Measurements from ENCODE around the gene SGF29.
"Not testable (repeated sequence)": the region's sequence is repeated elsewhere in the genome, so short reads cannot be mapped to it uniquely, and the experiment has no call there.

The SGF29 gene

DNA sequence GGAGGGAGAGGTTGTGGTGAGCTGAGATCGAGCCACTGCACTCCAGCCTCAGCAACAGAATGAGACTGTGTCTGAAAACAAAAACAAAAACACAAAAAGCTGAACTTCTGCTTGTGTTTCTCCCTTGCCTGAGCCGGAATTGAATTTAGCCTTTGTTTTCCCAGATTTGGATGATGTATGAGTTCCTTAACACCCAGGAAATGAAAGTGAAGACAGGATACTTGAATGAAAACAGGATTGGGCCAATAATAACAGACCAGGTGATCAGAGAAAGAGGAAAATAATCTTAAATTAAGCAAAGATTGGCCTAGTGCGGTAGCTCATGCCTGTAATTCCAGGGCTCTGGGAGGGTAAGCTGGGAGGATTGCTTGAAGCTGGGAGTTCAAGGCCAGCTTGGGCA lies 13.4 kb upstream of the SGF29 start:
- no peak for DNase-seq (ENCODE audit: low read depth, low spot score)
- no peak for TF ChIP-seq CTCF (IDR thresholded peaks at IDR 0.05; ENCODE audit: low read depth, low read length)
- H3K4me3 ChIP-seq (ENCODE audit: low read depth, low read length) = no peak overlapping the region
- in situ Hi-C loops (cut with HindIII; ENCODE audit: low sequenced_read_pairs) = no loop called here

DNA sequence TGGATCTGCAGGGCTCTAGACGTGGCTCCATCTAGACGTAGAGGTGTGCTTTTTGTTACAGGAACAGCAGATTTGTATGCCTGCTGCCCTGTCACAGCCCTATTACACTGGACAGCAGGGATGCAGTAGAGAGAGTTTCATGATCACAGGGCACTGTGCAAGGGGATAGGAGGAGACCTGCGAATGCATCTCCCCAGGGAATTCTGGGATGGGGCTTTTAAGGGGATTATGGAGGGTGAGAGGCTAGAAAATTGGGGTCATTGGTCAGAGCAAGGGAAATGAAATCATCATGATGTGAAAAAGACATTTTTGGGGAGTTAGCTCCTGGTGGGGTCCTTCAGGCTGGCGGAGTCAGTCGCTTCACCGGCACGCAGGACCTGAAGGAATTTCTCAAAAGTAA lies 11.1 kb upstream of the SGF29 start:
- no peak for TF ChIP-seq CTCF (IDR thresholded peaks at IDR 0.05; ENCODE audit: low read depth, low read length)
- DNase-seq (ENCODE audit: low read depth, low spot score) = no peak
- no peak overlapping the region for H3K4me3 ChIP-seq (ENCODE audit: low read depth, low read length)
- in situ Hi-C loops (cut with HindIII; ENCODE audit: low sequenced_read_pairs) = no loop called here

GRCh38 chr16:28543072-28543471 lies 10.6 kb upstream of the SGF29 start:
- in situ Hi-C loops (cut with HindIII; ENCODE audit: low sequenced_read_pairs) = no loop called here
- no peak overlapping the region for H3K4me3 ChIP-seq (ENCODE audit: low read depth, low read length)
- no peak for TF ChIP-seq CTCF (IDR thresholded peaks at IDR 0.05; ENCODE audit: low read depth, low read length)
- no peak for DNase-seq (ENCODE audit: low read depth, low spot score)

- no peak overlapping the region for H3K4me3 ChIP-seq (ENCODE audit: low read depth, low read length)
- DNase-seq (ENCODE audit: low read depth, low spot score) = no peak
- in situ Hi-C loops (cut with HindIII; ENCODE audit: low sequenced_read_pairs) = no loop called here
- no peak for TF ChIP-seq CTCF (IDR thresholded peaks at IDR 0.05; ENCODE audit: low read depth, low read length)
Measured at GRCh38 chr16:28544998-28545397, 8.7 kb upstream of the SGF29 start.

- DNase-seq (ENCODE audit: low read depth, low spot score); in situ Hi-C loops (cut with HindIII; ENCODE audit: low sequenced_read_pairs); H3K4me3 ChIP-seq (ENCODE audit: low read depth, low read length): not testable (repeated sequence)
Measured at GRCh38 chr16:28545964-28546363, 7.8 kb upstream of the SGF29 start.

DNA sequence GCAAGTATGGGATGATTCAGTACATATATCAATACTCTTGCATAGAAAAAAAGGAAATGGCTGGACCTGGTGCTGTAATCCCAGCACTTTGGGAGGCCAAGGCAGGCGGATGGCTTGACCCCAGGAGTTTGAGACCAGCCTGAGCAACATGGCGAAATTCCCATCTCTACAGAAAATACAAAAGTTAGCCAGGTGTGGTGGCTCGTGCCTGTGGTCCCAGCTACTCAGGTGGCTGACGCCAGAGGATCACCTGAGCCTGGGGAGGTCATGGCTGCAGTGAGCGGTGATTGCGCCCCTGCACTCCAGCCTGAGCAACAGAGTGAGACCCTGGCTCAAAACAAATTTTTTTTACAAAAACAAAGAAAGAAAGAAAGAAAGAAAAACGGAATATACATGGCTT lies 7.1 kb upstream of the SGF29 start:
- in situ Hi-C loops (cut with HindIII; ENCODE audit: low sequenced_read_pairs) = no loop called here
- H3K4me3 ChIP-seq (ENCODE audit: low read depth, low read length) = no peak overlapping the region
- no peak for TF ChIP-seq CTCF (IDR thresholded peaks at IDR 0.05; ENCODE audit: low read depth, low read length)
- DNase-seq (ENCODE audit: low read depth, low spot score) = no peak

GRCh38 chr16:28548306-28548802 lies 5.4 kb upstream of the SGF29 start:
- no peak overlapping the region for H3K4me3 ChIP-seq (ENCODE audit: low read depth, low read length)
- DNase-seq (ENCODE audit: low read depth, low spot score) = no peak
- no peak for TF ChIP-seq CTCF (IDR thresholded peaks at IDR 0.05; ENCODE audit: low read depth, low read length)

More at GRCh38 chr16:28548306-28548802, 5.4 kb upstream of the SGF29 start:
- in situ Hi-C loops (cut with HindIII; ENCODE audit: low sequenced_read_pairs) = no loop called here

All from astrocyte of the spinal cord (primary cell).